GM12801 (cell line): Measurements from ENCODE around the gene FER.

Source experiments
- CTCF ChIP-seq: IDR thresholded peaks from one replicate; pipeline ENCODE4 v1.5.1; 2011; ENCODE audit warnings: control low read depth; ENCODE audit not compliant: insufficient read length; ENCODE audit errors: extremely low read depth

Gene FER

GRCh38 chr5:109173036-109173794 is 425.5 kb downstream of the FER start:
- TF ChIP-seq CTCF: no peak

GRCh38 chr5:109177227-109177626 is 429.5 kb downstream of the FER start:
- no peak for TF ChIP-seq CTCF

GRCh38 chr5:109177782-109178181 is 430.1 kb downstream of the FER start:
- TF ChIP-seq CTCF: no peak

- TF ChIP-seq CTCF: no peak
These were observed 433.0 kb downstream of the FER start for GRCh38 chr5:109180668-109181067.

- TF ChIP-seq CTCF: no peak
These were observed 439.1 kb downstream of the FER start for GRCh38 chr5:109186759-109187158.

- no peak for TF ChIP-seq CTCF
These were observed 443.5 kb downstream of the FER start for GRCh38 chr5:109191153-109191558.

- TF ChIP-seq CTCF: no peak
These were observed 444.3 kb downstream of the FER start for GRCh38 chr5:109192027-109192426.
